ENCODE data around the gene TCP11X1.
"Not testable (repeated sequence)": the region's sequence is repeated elsewhere in the genome, so short reads cannot be mapped to it uniquely, and the experiment has no call there.

The TCP11X1 gene

GRCh38 chrX:102214986-102215385 is at the start of gene TCP11X1:
Gene TCP11X1, plus strand, starts transcription at chrX:102215301.
- DNase-seq (ENCODE audit: low read depth), result not testable (repeated sequence)

DNA sequence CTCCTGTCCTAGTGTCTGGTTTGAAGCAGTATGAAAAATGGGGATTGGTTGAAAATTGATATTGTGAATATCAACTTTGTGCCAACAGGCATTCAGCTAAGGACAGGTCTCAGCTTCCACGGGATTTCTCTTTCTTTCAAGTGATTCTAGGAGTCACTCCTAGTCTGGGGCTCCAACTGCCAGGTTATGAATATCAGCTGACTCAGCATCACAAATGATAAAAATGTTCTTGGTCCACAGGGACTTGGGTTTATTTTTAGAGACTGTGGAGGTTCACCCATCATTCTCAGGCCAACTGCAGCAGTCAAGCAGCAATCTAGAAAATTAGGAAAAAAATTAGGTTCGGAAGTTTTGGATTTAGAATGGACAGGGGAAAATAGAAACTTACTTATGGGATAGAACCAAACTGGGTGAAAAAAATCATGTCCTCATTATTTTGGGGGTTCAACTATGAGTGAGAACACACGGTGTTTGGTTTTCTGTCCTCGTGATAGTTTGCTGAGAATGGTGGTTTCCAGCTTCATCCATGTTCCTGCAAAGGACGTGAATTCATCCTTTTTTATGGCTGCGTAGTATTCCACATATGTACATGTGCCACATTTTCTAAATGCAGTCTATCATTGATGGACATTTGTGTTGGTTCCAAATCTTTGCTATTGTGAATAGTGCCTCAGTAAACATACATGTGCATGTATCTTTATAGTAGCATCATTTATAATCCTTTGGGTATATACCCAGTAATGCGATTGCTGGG is 29.0 kb upstream of the TCP11X1 start:
- DNase-seq (ENCODE audit: low read depth), result no peak

- not testable (repeated sequence) for DNase-seq (ENCODE audit: low read depth)
Measured at GRCh38 chrX:102207940-102208339, 7.2 kb upstream of the TCP11X1 start.

GRCh38 chrX:102216497-102216896 is 1.4 kb downstream of the TCP11X1 start:
- DNase-seq (ENCODE audit: low read depth), result not testable (repeated sequence)

- DNase-seq (ENCODE audit: low read depth), result not testable (repeated sequence)
Measured at GRCh38 chrX:102235678-102236077, 20.6 kb downstream of the TCP11X1 start.

DNA sequence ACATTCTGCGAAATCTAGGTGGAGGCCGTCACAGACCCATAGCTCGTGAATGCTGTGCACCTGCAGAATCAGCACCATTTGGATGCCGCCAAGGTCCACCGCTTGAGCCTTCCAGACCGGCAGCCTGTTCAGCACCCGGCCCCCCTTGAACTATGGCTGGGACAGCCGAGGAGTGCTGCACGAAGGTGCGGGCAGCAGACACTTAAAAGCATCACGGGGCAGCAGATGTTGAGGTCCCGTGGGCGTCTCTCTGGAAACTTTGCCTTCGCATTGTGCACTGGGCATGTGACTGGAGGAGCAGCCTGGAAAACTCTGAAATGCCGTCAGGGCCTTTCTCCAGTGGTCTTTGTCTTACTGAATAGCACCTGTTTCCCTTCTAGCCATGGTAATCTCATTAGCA is 25.2 kb downstream of the TCP11X1 start:
- not testable (repeated sequence) for DNase-seq (ENCODE audit: low read depth)

GRCh38 chrX:102246893-102247292 is 31.8 kb downstream of the TCP11X1 start, which contains the start of gene NXF2:
Gene NXF2, plus strand, starts transcription at chrX:102247167. Its CDS starts 59,912 bp downstream, at chrX:102307079.
- DNase-seq (ENCODE audit: low read depth), result not testable (repeated sequence)

DNA sequence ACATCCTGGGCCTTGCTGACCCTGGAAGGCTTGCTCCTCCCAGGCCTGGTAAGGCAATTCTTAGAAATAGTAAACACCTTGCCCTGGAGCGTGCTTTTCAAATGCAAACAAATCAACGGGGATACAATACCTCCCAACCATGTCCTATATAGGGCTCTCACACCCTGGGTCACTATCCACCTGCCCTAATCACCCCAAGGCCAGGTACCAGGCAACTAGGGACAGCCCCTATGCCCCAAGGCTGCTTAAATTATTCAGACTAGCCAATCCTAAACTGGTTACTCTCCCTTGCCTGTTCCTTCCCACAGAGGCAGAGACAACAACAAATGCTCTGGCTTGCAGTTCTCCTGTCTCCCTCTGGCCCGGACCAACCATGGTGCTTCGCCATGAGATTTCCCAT is 57.1 kb downstream of the TCP11X1 start:
- not testable (repeated sequence) for DNase-seq (ENCODE audit: low read depth)
